B cell (primary cell): Measurements from ENCODE around the gene ANTKMT.

ENCODE experiments used
- CTCF ChIP-seq: fragments of 200-600 bp; IDR thresholded peaks from one replicate; pipeline ENCODE4 v1.8.0; 2022; ENCODE audit warnings: antibody characterized with exemption, mild to moderate bottlenecking
- EZH2 ChIP-seq: IDR thresholded peaks from 2 replicates; pipeline ENCODE4 v1.6.1; 2012; ENCODE audit warnings: borderline replicate concordance, low read depth, mild to moderate bottlenecking, moderate library complexity, low read length; ENCODE audit not compliant: insufficient read depth, poor library complexity, severe bottlenecking

DNA sequence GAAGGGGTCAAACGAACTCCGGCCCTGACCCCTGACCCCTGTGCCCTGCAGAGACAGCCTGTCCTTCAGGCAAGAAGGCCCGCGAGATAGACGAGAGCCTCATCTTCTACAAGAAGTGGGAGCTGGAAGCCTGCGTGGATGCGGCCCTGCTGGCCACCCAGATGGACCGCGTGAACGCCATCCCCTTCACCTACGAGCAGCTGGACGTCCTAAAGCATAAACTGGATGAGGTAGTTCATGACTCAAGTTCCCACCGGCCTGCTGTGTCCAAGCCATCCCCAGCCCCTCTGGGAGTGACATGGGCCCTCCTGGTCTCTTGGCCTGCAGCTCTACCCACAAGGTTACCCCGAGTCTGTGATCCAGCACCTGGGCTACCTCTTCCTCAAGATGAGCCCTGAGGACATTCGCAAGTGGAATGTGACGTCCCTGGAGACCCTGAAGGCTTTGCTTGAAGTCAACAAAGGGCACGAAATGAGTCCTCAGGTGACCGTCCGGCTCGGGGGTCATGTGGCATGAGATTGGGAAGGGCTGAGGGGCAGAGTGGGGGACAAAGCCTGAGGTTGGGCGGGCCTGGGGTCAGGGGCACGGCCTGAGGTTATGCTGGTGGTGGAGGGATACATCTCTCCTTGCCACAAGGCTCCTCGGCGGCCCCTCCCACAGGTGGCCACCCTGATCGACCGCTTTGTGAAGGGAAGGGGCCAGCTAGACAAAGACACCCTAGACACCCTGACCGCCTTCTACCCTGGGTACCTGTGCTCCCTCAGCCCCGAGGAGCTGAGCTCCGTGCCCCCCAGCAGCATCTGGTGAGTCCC, 45.3 kb downstream of the ANTKMT start:
- no peak for TF ChIP-seq EZH2
- TF ChIP-seq CTCF, result no peak
